ENCODE data around the gene CDYL2. TPM values are rescaled to one million over a fixed set of nuclear protein-coding genes. Genes with fewer than 3 reads are reported as not detected.

Gene CDYL2
- polyA plus RNA-seq, 4 donors, result 1.9 to 3.0 (median 2.8) TPM

DNA sequence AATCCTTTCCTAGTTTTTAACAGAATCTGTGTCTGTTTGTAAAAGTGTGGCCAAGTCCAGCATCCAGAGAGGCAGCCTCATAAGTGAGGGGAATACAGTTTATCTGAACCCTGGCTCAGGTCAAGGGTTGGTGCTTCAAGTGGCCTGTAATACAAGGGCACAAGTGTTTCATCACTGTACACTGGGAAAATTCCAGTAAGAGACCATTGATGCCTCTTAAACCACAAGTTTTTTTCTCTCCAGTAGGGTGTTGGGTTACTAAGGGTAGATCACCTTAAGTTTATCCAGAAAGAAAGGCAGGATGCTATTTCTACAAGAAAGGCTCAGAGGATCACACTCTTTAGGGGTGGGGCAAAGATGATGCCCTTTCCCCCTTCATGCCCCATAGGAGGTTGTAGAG lies 96.7 kb downstream of the CDYL2 start:
- Histone ChIP-seq H3K36me3 (ENCODE audit: control insufficient read depth in 3 of 3, insufficient read depth in 2 of 3, low read depth in 1 of 3, low read length in 3 of 3) (peaks cover 0 to 3% (median 0%) of the 10 kb centered on the region in 3 donors), H3K27ac (ENCODE audit: low read depth in 1 of 3, low read length in 2 of 3) (no peak overlapping the region), H3K4me3 (ENCODE audit: low read depth in 1 of 3, low read length in 3 of 3) (no peak overlapping the region), H3K9me3 (ENCODE audit: control insufficient read depth in 2 of 2, insufficient read depth in 1 of 2, low read depth in 1 of 2, low read length in 1 of 2) (no peaks in the 10 kb centered on the region), H3K4me1 (ENCODE audit: control insufficient read depth in 3 of 3, insufficient read depth in 2 of 3, low read depth in 1 of 3, low read length in 2 of 3) (peaks cover 0 to 22% (median 7%) of the 10 kb centered on the region in 3 donors), H3K27me3 (ENCODE audit: control insufficient read depth in 3 of 3, insufficient read depth in 3 of 3, low read length in 3 of 3) (no peaks in the 10 kb centered on the region)
- DNase-seq (no peak), FAIRE-seq (no peak)

DNA sequence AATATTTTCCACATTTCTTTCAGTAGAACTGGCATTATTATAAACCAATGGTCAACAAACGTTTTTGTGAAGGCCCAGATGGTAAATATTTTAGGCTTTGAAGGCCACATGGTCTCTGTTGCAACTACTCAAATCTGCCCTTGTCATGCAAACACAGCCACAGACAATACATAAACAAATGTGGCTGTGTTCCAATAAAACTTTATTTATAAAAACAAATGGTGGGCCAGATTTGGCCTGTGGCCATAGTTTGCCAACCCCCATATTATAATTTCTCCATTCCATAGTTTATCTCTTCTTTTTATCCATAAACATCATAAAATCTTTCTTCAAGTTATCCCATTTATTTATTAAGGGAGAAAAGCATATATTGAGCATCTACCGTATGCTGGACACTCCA lies 98.8 kb downstream of the CDYL2 start:
- no peak for FAIRE-seq

DNA sequence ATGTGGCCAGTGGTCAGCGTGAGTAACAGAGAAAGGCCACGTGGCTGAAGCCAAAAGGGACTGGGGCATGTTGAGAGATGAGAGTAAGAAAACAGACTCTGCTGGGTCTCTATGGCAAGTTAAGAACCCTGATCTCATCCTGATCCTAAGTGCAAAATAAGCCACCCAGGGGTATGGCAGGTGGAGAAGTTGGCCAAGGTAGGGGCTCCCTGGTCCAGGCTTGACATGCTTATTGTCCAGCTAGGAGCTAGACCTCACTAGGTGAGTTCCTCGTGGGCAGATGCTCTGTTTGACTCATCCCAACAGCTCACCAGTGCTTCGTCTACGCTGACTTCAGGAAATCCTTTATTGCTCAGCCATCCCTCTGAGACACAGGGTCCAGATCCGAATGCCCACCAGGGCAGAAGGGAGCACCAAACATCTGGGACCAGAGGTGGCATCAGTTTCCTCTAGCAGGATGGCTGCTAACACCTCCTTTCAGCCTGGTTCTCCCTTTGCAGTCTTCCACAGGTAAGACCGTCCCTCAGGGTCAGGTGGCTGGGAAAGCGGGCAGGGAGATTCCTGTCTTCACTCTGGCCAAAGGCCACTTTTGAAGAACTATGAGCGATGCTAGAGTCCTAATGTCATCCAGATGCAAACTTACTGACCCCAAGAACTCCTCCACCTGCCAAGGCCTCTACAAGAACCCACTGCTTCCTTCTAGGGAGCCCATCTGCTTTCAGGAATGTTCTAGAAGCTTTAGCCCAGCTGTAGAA lies 99.5 kb downstream of the CDYL2 start:
- peaks cover 0 to 3% (median 0%) of the 10 kb centered on the region in 3 donors for H3K36me3 ChIP-seq (ENCODE audit: control insufficient read depth in 3 of 3, insufficient read depth in 2 of 3, low read depth in 1 of 3, low read length in 3 of 3)
- peak overlapping the region in 2 of 3 donors; percentile 50 to 83 for H3K27ac ChIP-seq (ENCODE audit: low read depth in 1 of 3, low read length in 2 of 3)
- peaks cover 3 to 27% (median 7%) of the 10 kb centered on the region in 3 donors for H3K4me1 ChIP-seq (ENCODE audit: control insufficient read depth in 3 of 3, insufficient read depth in 2 of 3, low read depth in 1 of 3, low read length in 2 of 3)
- peak; percentile 26 to 30 for DNase-seq
- H3K27me3 ChIP-seq (ENCODE audit: control insufficient read depth in 3 of 3, insufficient read depth in 3 of 3, low read length in 3 of 3), result no peaks in the 10 kb centered on the region
- 78 to 87% (median 86%) methylated on average over 9 of the region's 9 CpGs for WGBS, 3 donors
- no peak for FAIRE-seq
- no peak overlapping the region for H3K4me3 ChIP-seq (ENCODE audit: low read depth in 1 of 3, low read length in 3 of 3)
- H3K9me3 ChIP-seq (ENCODE audit: control insufficient read depth in 2 of 2, insufficient read depth in 1 of 2, low read depth in 1 of 2, low read length in 1 of 2), result no peaks in the 10 kb centered on the region

More for the DNA sequence above, 98.8 kb downstream of the CDYL2 start:
- Histone ChIP-seq H3K36me3 (ENCODE audit: control insufficient read depth in 3 of 3, insufficient read depth in 2 of 3, low read depth in 1 of 3, low read length in 3 of 3) (peaks cover 0 to 3% (median 0%) of the 10 kb centered on the region in 3 donors), H3K4me1 (ENCODE audit: control insufficient read depth in 3 of 3, insufficient read depth in 2 of 3, low read depth in 1 of 3, low read length in 2 of 3) (peaks cover 3 to 27% (median 7%) of the 10 kb centered on the region in 3 donors), H3K27me3 (ENCODE audit: control insufficient read depth in 3 of 3, insufficient read depth in 3 of 3, low read length in 3 of 3) (no peaks in the 10 kb centered on the region), H3K27ac (ENCODE audit: low read depth in 1 of 3, low read length in 2 of 3) (no peak overlapping the region), H3K4me3 (ENCODE audit: low read depth in 1 of 3, low read length in 3 of 3) (no peak overlapping the region), H3K9me3 (ENCODE audit: control insufficient read depth in 2 of 2, insufficient read depth in 1 of 2, low read depth in 1 of 2, low read length in 1 of 2) (no peaks in the 10 kb centered on the region)
- no peak for DNase-seq
- WGBS, 3 donors, result 79 to 90% (median 85%) methylated on average over 2 of the region's 2 CpGs

DNA sequence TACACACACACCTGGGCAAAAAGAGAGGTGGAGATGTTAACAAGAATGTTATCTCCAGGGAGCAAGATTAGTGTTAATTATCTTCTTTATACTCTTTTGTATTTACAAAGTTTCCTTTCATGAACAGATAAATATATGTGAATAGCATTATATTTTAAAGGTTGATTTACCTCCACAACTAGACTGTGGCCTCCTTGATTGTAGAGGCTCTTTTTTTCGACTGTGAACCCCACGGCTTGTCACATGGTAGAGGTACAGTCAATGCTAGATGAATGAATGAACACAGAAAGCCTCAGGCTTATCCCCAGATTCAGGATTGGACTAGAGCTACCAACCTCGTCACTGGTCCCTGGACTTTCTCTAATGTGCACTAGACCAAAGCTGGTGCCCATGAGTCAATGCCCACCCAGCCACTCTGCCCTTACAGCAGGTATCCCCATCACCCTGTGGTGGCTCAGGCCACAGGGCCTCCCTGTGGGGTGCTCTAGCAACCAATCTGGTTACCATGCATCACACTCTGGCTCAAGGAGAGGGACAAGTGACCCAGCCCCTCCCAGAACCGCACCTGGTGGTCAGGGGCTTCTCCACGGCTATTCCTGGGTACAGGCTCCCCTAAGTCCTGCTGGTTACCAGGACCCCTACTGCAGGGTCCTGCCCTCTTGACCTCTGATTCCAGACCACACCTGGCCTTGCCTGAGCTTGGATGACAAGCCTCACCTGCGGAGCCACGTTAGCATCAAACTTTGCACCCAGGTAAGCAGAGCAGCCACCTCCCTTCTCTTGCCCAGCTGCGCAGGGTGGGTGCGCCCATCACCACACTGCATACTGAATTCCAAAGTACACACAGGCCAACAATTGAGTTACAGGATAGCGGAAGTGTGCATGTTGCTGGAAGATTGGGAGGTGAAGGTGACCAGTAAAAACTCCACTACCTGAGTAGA lies 101.0 kb downstream of the CDYL2 start:
- peaks cover 3 to 27% (median 7%) of the 10 kb centered on the region in 3 donors for H3K4me1 ChIP-seq (ENCODE audit: control insufficient read depth in 3 of 3, insufficient read depth in 2 of 3, low read depth in 1 of 3, low read length in 2 of 3)
- 21 to 72% (median 33%) methylated on average over 10 of the region's 10 CpGs for whole genome bisulfite sequencing, 3 donors
- DNase-seq (peak; percentile 92 to 98), FAIRE-seq (no peak)
- H3K27me3 ChIP-seq (ENCODE audit: control insufficient read depth in 3 of 3, insufficient read depth in 3 of 3, low read length in 3 of 3), result no peaks in the 10 kb centered on the region
- peak overlapping the region; percentile 83 to 98 (median 96) for H3K27ac ChIP-seq (ENCODE audit: low read depth in 1 of 3, low read length in 2 of 3)
- H3K9me3 ChIP-seq (ENCODE audit: control insufficient read depth in 2 of 2, insufficient read depth in 1 of 2, low read depth in 1 of 2, low read length in 1 of 2), result no peaks in the 10 kb centered on the region
- peaks cover 0 to 3% (median 0%) of the 10 kb centered on the region in 3 donors for H3K36me3 ChIP-seq (ENCODE audit: control insufficient read depth in 3 of 3, insufficient read depth in 2 of 3, low read depth in 1 of 3, low read length in 3 of 3)
- no peak overlapping the region for H3K4me3 ChIP-seq (ENCODE audit: low read depth in 1 of 3, low read length in 3 of 3)

DNA sequence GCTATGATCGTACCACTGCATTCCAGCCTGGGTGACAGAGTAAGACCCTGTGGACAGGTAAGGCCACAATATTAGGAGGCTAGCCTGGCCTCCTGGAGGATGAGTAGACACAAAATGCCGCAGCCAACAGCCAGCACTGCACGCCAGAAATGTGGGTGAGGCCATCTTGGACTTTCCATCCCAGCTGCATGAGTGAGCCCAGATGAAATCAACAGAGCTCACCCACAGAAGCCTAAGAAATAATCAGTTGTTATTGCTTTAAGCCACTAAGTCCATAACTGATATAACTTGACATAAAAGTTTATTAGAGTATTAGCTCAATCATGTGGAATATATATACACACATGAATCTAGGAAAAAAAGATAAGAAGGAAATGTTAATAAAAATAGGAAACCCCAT lies 101.7 kb downstream of the CDYL2 start:
- Histone ChIP-seq H3K27me3 (ENCODE audit: control insufficient read depth in 3 of 3, insufficient read depth in 3 of 3, low read length in 3 of 3) (no peaks in the 10 kb centered on the region), H3K4me3 (ENCODE audit: low read depth in 1 of 3, low read length in 3 of 3) (no peak overlapping the region), H3K4me1 (ENCODE audit: control insufficient read depth in 3 of 3, insufficient read depth in 2 of 3, low read depth in 1 of 3, low read length in 2 of 3) (peaks cover 3 to 27% (median 7%) of the 10 kb centered on the region in 3 donors), H3K27ac (ENCODE audit: low read depth in 1 of 3, low read length in 2 of 3) (peak overlapping the region; percentile 24 to 92 (median 83)), H3K9me3 (ENCODE audit: control insufficient read depth in 2 of 2, insufficient read depth in 1 of 2, low read depth in 1 of 2, low read length in 1 of 2) (no peaks in the 10 kb centered on the region), H3K36me3 (ENCODE audit: control insufficient read depth in 3 of 3, insufficient read depth in 2 of 3, low read depth in 1 of 3, low read length in 3 of 3) (peaks cover 0 to 3% (median 0%) of the 10 kb centered on the region in 3 donors)
- DNase-seq, result peak in 1 of 2 donors; percentile 71
- 42 to 74% (median 68%) methylated on average over 3 of the region's 3 CpGs for WGBS, 3 donors
- no peak for FAIRE-seq

DNA sequence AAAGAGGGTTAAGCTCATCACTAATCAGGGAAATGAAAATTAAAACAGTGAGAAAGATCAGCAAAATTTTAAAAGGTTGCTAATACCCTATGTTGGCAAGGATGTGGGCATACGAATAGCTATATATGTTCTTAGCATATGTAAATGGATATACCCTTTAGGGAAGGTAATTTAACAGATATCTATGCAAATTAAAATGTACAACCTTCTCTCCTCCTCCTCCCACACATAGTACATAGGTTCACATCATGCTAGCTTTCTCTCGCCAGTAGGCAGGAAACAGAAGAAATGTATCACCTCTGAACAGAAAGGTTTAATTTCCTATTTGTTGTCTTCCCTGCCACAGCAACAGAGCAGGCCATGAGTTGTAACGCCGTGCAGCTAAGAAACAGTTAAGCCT lies 103.8 kb downstream of the CDYL2 start:
- H3K27ac ChIP-seq (ENCODE audit: low read depth in 1 of 3, low read length in 2 of 3), result no peak overlapping the region
- peaks cover 0 to 3% (median 0%) of the 10 kb centered on the region in 3 donors for H3K36me3 ChIP-seq (ENCODE audit: control insufficient read depth in 3 of 3, insufficient read depth in 2 of 3, low read depth in 1 of 3, low read length in 3 of 3)
- H3K27me3 ChIP-seq (ENCODE audit: control insufficient read depth in 3 of 3, insufficient read depth in 3 of 3, low read length in 3 of 3), result no peaks in the 10 kb centered on the region
- FAIRE-seq (no peak), DNase-seq (no peak)
- H3K4me3 ChIP-seq (ENCODE audit: low read depth in 1 of 3, low read length in 3 of 3), result no peak overlapping the region
- 75 to 84% (median 83%) methylated on average over 4 of the region's 4 CpGs for WGBS, 3 donors
- peaks cover 5 to 27% (median 7%) of the 10 kb centered on the region in 3 donors for H3K4me1 ChIP-seq (ENCODE audit: control insufficient read depth in 3 of 3, insufficient read depth in 2 of 3, low read depth in 1 of 3, low read length in 2 of 3)
- H3K9me3 ChIP-seq (ENCODE audit: control insufficient read depth in 2 of 2, insufficient read depth in 1 of 2, low read depth in 1 of 2, low read length in 1 of 2), result no peaks in the 10 kb centered on the region

DNA sequence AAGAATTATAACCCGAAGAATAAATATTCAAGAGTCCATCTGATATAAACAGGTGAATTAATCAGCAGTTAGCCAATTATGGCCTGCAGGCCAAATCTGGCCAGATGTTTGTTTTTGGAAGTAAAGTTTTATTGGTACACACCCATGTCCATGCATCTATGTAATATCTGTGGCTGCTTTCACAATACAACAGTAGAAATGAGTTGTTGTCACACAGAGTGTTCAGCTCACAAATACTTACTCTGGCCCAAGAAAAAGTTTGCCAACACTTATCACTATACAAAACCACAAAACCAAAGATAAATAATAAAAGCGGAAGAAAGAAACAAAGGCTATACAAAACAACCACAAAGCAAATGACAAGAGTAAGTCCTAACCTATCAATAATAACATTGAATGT lies 109.4 kb downstream of the CDYL2 start:
- no peak for FAIRE-seq

DNA sequence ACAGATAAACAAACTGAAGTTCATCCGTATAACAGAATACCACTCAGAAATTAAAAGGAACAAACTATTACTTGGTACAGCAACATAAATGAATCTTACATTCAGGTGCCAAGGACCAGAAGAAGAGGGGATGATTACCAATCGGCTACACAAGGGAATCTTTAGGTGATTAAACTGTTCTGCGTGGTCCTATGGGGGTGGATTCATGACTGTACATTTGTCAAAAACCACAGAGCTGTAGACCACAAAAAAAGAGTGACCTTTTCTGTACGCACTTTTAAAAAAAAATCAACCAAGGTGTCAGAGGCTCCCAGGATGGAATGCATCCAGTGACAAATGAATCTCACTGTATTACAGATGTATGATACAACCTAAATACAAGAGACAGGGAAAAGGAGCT lies 110.8 kb downstream of the CDYL2 start:
- Histone ChIP-seq H3K4me1 (ENCODE audit: control insufficient read depth in 3 of 3, insufficient read depth in 2 of 3, low read depth in 1 of 3, low read length in 2 of 3) (peaks cover 0 to 2% (median 0%) of the 10 kb centered on the region in 3 donors), H3K27me3 (ENCODE audit: control insufficient read depth in 3 of 3, insufficient read depth in 3 of 3, low read length in 3 of 3) (no peaks in the 10 kb centered on the region), H3K4me3 (ENCODE audit: low read depth in 1 of 3, low read length in 3 of 3) (no peak overlapping the region), H3K27ac (ENCODE audit: low read depth in 1 of 3, low read length in 2 of 3) (no peak overlapping the region), H3K36me3 (ENCODE audit: control insufficient read depth in 3 of 3, insufficient read depth in 2 of 3, low read depth in 1 of 3, low read length in 3 of 3) (no peaks in the 10 kb centered on the region), H3K9me3 (ENCODE audit: control insufficient read depth in 2 of 2, insufficient read depth in 1 of 2, low read depth in 1 of 2, low read length in 1 of 2) (no peaks in the 10 kb centered on the region)
- FAIRE-seq, result no peak
- 67 to 87% (median 76%) methylated on average over 4 of the region's 4 CpGs for WGBS, 3 donors
- DNase-seq, result no peak

More for the DNA sequence above, 109.4 kb downstream of the CDYL2 start:
- Histone ChIP-seq H3K36me3 (ENCODE audit: control insufficient read depth in 3 of 3, insufficient read depth in 2 of 3, low read depth in 1 of 3, low read length in 3 of 3) (no peaks in the 10 kb centered on the region), H3K4me1 (ENCODE audit: control insufficient read depth in 3 of 3, insufficient read depth in 2 of 3, low read depth in 1 of 3, low read length in 2 of 3) (peaks cover 0 to 2% (median 0%) of the 10 kb centered on the region in 3 donors), H3K9me3 (ENCODE audit: control insufficient read depth in 2 of 2, insufficient read depth in 1 of 2, low read depth in 1 of 2, low read length in 1 of 2) (no peaks in the 10 kb centered on the region), H3K27ac (ENCODE audit: low read depth in 1 of 3, low read length in 2 of 3) (no peak overlapping the region), H3K27me3 (ENCODE audit: control insufficient read depth in 3 of 3, insufficient read depth in 3 of 3, low read length in 3 of 3) (no peaks in the 10 kb centered on the region), H3K4me3 (ENCODE audit: low read depth in 1 of 3, low read length in 3 of 3) (no peak overlapping the region)
- 82 to 89% (median 83%) methylated on average over 2 of the region's 2 CpGs for WGBS, 3 donors
- no peak for DNase-seq
